ENCODE measurements around the gene C8A. TPM values are rescaled to one million over a fixed set of nuclear protein-coding genes. Genes with fewer than 3 reads are reported as not detected.

Gene C8A
- total and polyA plus RNA-seq, 10 of the 15 experiments (the other 5 are each of a cell fraction or from before 2014, with no cell fraction given), result not detected

- Histone ChIP-seq H3K79me2 (ENCODE audit: control insufficient read depth, insufficient read depth, low read length) (no peaks in the 10 kb centered on the region), H3K27me3 (replicated peaks in 1 of 2; ENCODE audit: control insufficient read depth in 2 of 2, insufficient read depth in 2 of 2, low read length in 1 of 2) (no peaks in the 10 kb centered on the region; a peak in 1 of 4 replicates), H3K9me3 (replicated peaks; ENCODE audit: control insufficient read depth, insufficient read depth, low read length) (no peaks in the 10 kb centered on the region), H3K4me2 (ENCODE audit: control insufficient read depth, insufficient read depth) (no peak overlapping the region), H2AFZ (ENCODE audit: control insufficient read depth, low read depth, low read length) (no peak overlapping the region), H3K27ac (ENCODE audit: control insufficient read depth, insufficient read depth) (no peak overlapping the region), H3K9ac (ENCODE audit: control insufficient read depth, insufficient read depth, low read length) (no peak overlapping the region), H3K4me3 (no peak overlapping the region), H3K4me1 (ENCODE audit: control insufficient read depth, insufficient read depth, low read length) (no peaks in the 10 kb centered on the region), H3K36me3 (ENCODE audit: control insufficient read depth in 2 of 2, insufficient read depth in 2 of 2, low read length in 1 of 2) (no peaks in the 10 kb centered on the region), H4K20me1 (ENCODE audit: control insufficient read depth, insufficient read depth) (no peaks in the 10 kb centered on the region)
- in situ Hi-C loops (cut with MboI) (loop anchor here (25.0 kb wide), 1 partner anchor 1725 kb away; no protein-coding TSS in a partner anchor), intact Hi-C loops (cut with micrococcal nuclease; ENCODE audit: unreplicated experiment) (loop anchor here (5.0 kb wide), 1 partner anchor 1195 kb away; no protein-coding TSS in a partner anchor)
- ChIA-PET RAD21 (ENCODE audit: unreplicated experiment) (no interaction called here), SMC1A (ENCODE audit: uncharacterized antibody, unreplicated experiment) (interaction anchor here (0.9 kb wide), 2 partner anchors 17 to 509 kb away, joined by 3 to 5 read pairs; no protein-coding TSS in a partner anchor), CTCF (interaction anchor here (1.0 kb wide), 2 partner anchors 131 to 1815 kb away, joined by 3 read pairs; no protein-coding TSS in a partner anchor), POLR2A (interaction anchor here (0.6 kb wide), 1 partner anchor 1521 kb away, joined by 3 read pairs; no protein-coding TSS in a partner anchor)
- no peak for DNase-seq (ENCODE audit: low read depth, low spot score)
- WGBS (ENCODE audit: insufficient coverage, insufficient replicate concordance, low lambda C conversion rate, missing lambda C conversion rate), result 25% methylated on average over 9 of the region's 9 CpGs
- TF ChIP-seq EP300 (IDR thresholded peaks at IDR 0.05; ENCODE audit: borderline replicate concordance in 1 of 2, control insufficient read depth in 1 of 2, low read depth in 2 of 2, low read length in 2 of 2) (no peak), ZBTB33 (IDR thresholded peaks at IDR 0.05) (no peak), STAT1 (conservative IDR thresholded peaks at IDR 0.05) (no peak), TBL1XR1 (IDR thresholded peaks at IDR 0.05; ENCODE audit: low read depth, low read length) (no peak), ZNF24 (IDR thresholded peaks at IDR 0.05) (no peak), SUPT20H (IDR thresholded peaks at IDR 0.05; ENCODE audit: borderline replicate concordance, control insufficient read depth, low read depth, low read length) (no peak), JUND (IDR thresholded peaks at IDR 0.05; ENCODE audit: low read depth, low read length) (no peak), ASH2L (IDR thresholded peaks at IDR 0.05; ENCODE audit: borderline replicate concordance, low read depth) (no peak), RUNX3 (IDR thresholded peaks at IDR 0.05; ENCODE audit: low read length) (no peak), MYC (IDR thresholded peaks at IDR 0.05; ENCODE audit: insufficient read depth, insufficient read length, insufficient replicate concordance, low read length, severe bottlenecking) (no peak), CHD2 (IDR thresholded peaks at IDR 0.05; ENCODE audit: borderline replicate concordance, low read depth, low read length) (no peak), MXI1 (IDR thresholded peaks at IDR 0.05; ENCODE audit: low read depth, low read length) (no peak)
- FAIRE-seq, result no peak
- no TSS peak for BruUV-seq (replicated peaks)
- ATAC-seq, result no peak
These were observed 17.2 kb upstream of the C8A start for GRCh38 chr1:56837244-56837939.

All from GM12878 (cell line).